ENCODE results near the gene RXRG. TPM values are rescaled to one million over a fixed set of nuclear protein-coding genes. Genes with fewer than 3 reads are reported as not detected.
A peak's percentile ranks its signal among the peaks of the same experiment; 100 is the strongest.

Gene RXRG
- total and polyA plus RNA-seq, 7 donors, result 2.8 to 45.9 (median 12.8) TPM

- intact Hi-C loops (cut with DNase I), result loop anchor here (5.0 kb wide), 1 partner anchor 140 kb away; no protein-coding TSS in a partner anchor
- Histone ChIP-seq H3K9me3 (no peaks in the 10 kb centered on the region), H3K4me3 (no peak overlapping the region), H3K27me3 (ENCODE audit: insufficient read depth in 3 of 3, low read length in 2 of 3) (peaks cover 0 to 5% (median 0%) of the 10 kb centered on the region in 3 donors), H3K27ac (peak overlapping the region; percentile 53), H3K4me1 (peaks cover 9% of the 10 kb centered on the region), H3K36me3 (ENCODE audit: insufficient read depth in 1 of 2, low read depth in 1 of 2) (peaks cover 4 to 15% of the 10 kb centered on the region in 2 donors)
- ATAC-seq, result peak in 3 of 4 donors; percentile 38 to 65 (median 51)
- no peak for DNase-seq
- no peak for TF ChIP-seq CTCF (IDR thresholded peaks at IDR 0.05)
- WGBS, 3 donors, result 50 to 84% (median 53%) methylated on average over 4 of the region's 4 CpGs
Measured at GRCh38 chr1:165407398-165407797, 37.5 kb downstream of the RXRG start.

- 35 to 55% (median 35%) methylated on average over 3 of the region's 3 CpGs for WGBS, 3 donors
Measured at GRCh38 chr1:165403835-165404482, 41.0 kb downstream of the RXRG start.

GRCh38 chr1:165402517-165403111 lies 42.3 kb downstream of the RXRG start:
- H3K27me3 ChIP-seq (ENCODE audit: insufficient read depth in 3 of 3, low read length in 2 of 3), result peaks cover 0 to 6% (median 0%) of the 10 kb centered on the region in 3 donors
- intact Hi-C loops (cut with DNase I), result no loop called here
- TF ChIP-seq CTCF (IDR thresholded peaks at IDR 0.05), result no peak
- WGBS, 3 donors, result 94 to 98% (median 96%) methylated on average over 4 of the region's 4 CpGs
- ATAC-seq (no peak), DNase-seq (no peak)
- H3K36me3 ChIP-seq (ENCODE audit: insufficient read depth in 1 of 2, low read depth in 1 of 2), result peaks cover 0 to 6% of the 10 kb centered on the region in 2 donors
- no peaks in the 10 kb centered on the region for H3K9me3 ChIP-seq
- no peak overlapping the region for H3K4me3 ChIP-seq
- no peak overlapping the region for H3K27ac ChIP-seq
- H3K4me1 ChIP-seq, result peaks cover 8% of the 10 kb centered on the region

More at GRCh38 chr1:165403835-165404482, 41.0 kb downstream of the RXRG start:
- intact Hi-C loops (cut with DNase I), result loop anchor here in 1 of 2 donors (1.0 kb wide), 1 partner anchor 189 kb away; no protein-coding TSS in a partner anchor
- H3K4me1 ChIP-seq, result peaks cover 9% of the 10 kb centered on the region
- no peak for DNase-seq
- peaks cover 0 to 6% (median 0%) of the 10 kb centered on the region in 3 donors for H3K27me3 ChIP-seq (ENCODE audit: insufficient read depth in 3 of 3, low read length in 2 of 3)
- no peaks in the 10 kb centered on the region for H3K9me3 ChIP-seq
- no peak overlapping the region for H3K27ac ChIP-seq
- ATAC-seq, result peak; percentile 50 to 72 (median 58)
- peak; percentile 71 for TF ChIP-seq CTCF (IDR thresholded peaks at IDR 0.05)
- peaks cover 0 to 6% of the 10 kb centered on the region in 2 donors for H3K36me3 ChIP-seq (ENCODE audit: insufficient read depth in 1 of 2, low read depth in 1 of 2)
- H3K4me3 ChIP-seq, result no peak overlapping the region

- no peak for TF ChIP-seq CTCF (IDR thresholded peaks at IDR 0.05)
- ATAC-seq (peak in 3 of 4 donors; percentile 44 to 55 (median 48)), DNase-seq (peak in 1 of 2 donors; percentile 41)
- H3K4me3 ChIP-seq, result no peak overlapping the region
- no peaks in the 10 kb centered on the region for H3K4me1 ChIP-seq
- H3K27me3 ChIP-seq (ENCODE audit: insufficient read depth in 3 of 3, low read length in 2 of 3), result peaks cover 0 to 6% (median 0%) of the 10 kb centered on the region in 3 donors
- H3K9me3 ChIP-seq, result no peaks in the 10 kb centered on the region
- intact Hi-C loops (cut with DNase I), result loop anchor here in 1 of 2 donors (10.0 kb wide), 1 partner anchor 517 kb away; no protein-coding TSS in a partner anchor
- peak overlapping the region; percentile 19 for H3K27ac ChIP-seq
- no peaks in the 10 kb centered on the region for H3K36me3 ChIP-seq (ENCODE audit: insufficient read depth in 1 of 2, low read depth in 1 of 2)
- 51 to 63% (median 63%) methylated on average over 4 of the region's 4 CpGs for WGBS, 3 donors
Measured at GRCh38 chr1:165397944-165398343, 47.0 kb downstream of the RXRG start.
